ENCODE results near the gene VN1R2.
"Not testable (repeated sequence)": the region's sequence is repeated elsewhere in the genome, so short reads cannot be mapped to it uniquely, and the experiment has no call there.

The VN1R2 gene

DNA sequence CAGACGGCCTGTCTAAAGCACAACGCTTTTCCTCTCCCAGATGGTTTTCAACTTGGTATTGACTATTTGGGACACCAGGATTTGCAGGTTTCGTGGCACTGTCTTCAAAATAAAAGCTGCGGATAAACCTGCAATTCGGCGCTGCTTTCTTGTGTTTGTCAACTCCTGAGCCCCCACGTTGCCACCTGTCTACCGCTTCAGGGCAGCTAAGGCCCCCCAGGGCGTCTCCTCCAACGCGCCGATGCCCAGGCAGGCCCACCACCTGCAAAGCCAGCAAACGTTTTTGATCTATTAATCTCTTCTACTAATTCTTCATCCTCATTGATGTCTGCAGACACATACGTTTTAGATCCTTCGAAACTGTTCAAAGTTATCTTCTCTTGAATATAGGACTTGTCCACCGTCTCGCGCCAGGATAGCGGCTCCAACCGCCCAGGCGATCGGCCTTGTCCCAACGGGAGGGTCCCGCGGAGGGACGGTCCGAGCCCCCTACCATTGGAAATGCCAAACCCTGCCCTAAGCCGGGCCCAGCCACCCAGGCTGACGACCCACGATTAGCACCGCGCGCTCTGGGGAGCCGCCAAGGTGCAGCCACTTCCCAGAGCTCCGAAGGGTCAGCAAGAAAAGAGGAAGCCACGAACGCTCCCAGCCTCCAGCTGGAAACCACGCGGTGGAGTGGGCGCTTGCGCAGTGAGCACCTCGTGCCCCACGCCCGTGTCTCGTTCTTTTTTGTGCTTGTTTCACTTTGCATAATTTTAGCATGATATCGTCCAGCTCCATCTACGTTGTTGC is 32.9 kb downstream of the VN1R2 start:
- Mint-ChIP-seq H3K36me3 (ENCODE audit: low read depth) (no peaks in the 10 kb centered on the region), H3K27me3 (ENCODE audit: low read depth) (peaks cover 10% of the 10 kb centered on the region), H3K4me1 (no peaks in the 10 kb centered on the region), H3K27ac (no peak overlapping the region), H3K4me3 (no peak overlapping the region), H3K9me3 (peaks cover 33% of the 10 kb centered on the region)
- TF ChIP-seq, protein P1, sequence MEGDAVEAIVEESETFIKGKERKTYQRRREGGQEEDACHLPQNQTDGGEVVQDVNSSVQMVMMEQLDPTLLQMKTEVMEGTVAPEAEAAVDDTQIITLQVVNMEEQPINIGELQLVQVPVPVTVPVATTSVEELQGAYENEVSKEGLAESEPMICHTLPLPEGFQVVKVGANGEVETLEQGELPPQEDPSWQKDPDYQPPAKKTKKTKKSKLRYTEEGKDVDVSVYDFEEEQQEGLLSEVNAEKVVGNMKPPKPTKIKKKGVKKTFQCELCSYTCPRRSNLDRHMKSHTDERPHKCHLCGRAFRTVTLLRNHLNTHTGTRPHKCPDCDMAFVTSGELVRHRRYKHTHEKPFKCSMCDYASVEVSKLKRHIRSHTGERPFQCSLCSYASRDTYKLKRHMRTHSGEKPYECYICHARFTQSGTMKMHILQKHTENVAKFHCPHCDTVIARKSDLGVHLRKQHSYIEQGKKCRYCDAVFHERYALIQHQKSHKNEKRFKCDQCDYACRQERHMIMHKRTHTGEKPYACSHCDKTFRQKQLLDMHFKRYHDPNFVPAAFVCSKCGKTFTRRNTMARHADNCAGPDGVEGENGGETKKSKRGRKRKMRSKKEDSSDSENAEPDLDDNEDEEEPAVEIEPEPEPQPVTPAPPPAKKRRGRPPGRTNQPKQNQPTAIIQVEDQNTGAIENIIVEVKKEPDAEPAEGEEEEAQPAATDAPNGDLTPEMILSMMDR (IDR thresholded peaks at IDR 0.05; ENCODE audit: unreplicated experiment in 3 of 3) = no peak

- TF ChIP-seq, protein P1 (IDR thresholded peaks at IDR 0.05; ENCODE audit: unreplicated experiment in 3 of 3) = no peak
- peaks cover 32% of the 10 kb centered on the region for H3K9me3 Mint-ChIP-seq
- peaks cover 13% of the 10 kb centered on the region for H3K27me3 Mint-ChIP-seq (ENCODE audit: low read depth)
- no peaks in the 10 kb centered on the region for H3K4me1 Mint-ChIP-seq
- no peaks in the 10 kb centered on the region for H3K36me3 Mint-ChIP-seq (ENCODE audit: low read depth)
- no peak overlapping the region for H3K4me3 Mint-ChIP-seq
- H3K27ac Mint-ChIP-seq = no peak overlapping the region
Observed at GRCh38 chr19:53294786-53295441, 36.8 kb downstream of the VN1R2 start.

GRCh38 chr19:53301341-53301740 is 43.2 kb downstream of the VN1R2 start:
- not testable (repeated sequence) for H3K4me3 Mint-ChIP-seq; H3K27me3 Mint-ChIP-seq (ENCODE audit: low read depth); H3K4me1 Mint-ChIP-seq

DNA sequence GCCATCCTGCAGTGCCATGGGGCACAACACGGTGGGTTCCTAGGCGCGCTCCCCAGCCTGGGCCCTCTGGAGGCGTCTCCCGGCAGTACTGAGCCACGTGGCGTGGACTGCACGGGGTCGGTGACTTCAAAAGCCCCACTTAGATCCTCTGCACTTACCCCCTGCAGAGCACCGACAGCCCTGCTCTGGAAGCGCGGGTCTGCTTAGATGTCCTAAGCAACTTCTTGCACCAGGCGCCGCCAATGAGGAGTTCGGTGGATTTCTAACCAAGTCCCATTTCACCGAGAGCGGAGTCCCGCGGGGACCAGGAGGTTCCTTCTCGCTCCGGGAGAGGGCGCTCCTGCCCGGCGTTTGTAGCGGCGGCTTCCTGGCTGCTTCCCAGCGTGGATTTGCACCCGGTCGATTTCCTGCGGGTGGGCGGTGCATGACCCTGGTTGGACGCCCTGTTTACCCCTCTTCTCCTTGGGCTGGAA is 50.3 kb downstream of the VN1R2 start:
- no peak overlapping the region for H3K27ac Mint-ChIP-seq
- no peaks in the 10 kb centered on the region for H3K36me3 Mint-ChIP-seq (ENCODE audit: low read depth)
- no peaks in the 10 kb centered on the region for H3K4me1 Mint-ChIP-seq
- no peak overlapping the region for H3K4me3 Mint-ChIP-seq
- H3K9me3 Mint-ChIP-seq = peaks cover 16% of the 10 kb centered on the region
- TF ChIP-seq, protein P1 (IDR thresholded peaks at IDR 0.05; ENCODE audit: unreplicated experiment in 3 of 3) = no peak
- H3K27me3 Mint-ChIP-seq (ENCODE audit: low read depth) = peaks cover 20% of the 10 kb centered on the region

More at GRCh38 chr19:53301341-53301740, 43.2 kb downstream of the VN1R2 start:
- not testable (repeated sequence) for H3K36me3 Mint-ChIP-seq (ENCODE audit: low read depth); H3K27ac Mint-ChIP-seq
- H3K9me3 Mint-ChIP-seq = peaks cover 12% of the 10 kb centered on the region

Measured in nephron (organoid).